GM12872 (cell line): ENCODE data around the gene PSME2.

Source experiments
- TF ChIP-seq, protein P1 (sequence below): IDR thresholded peaks from 3 replicates; pipeline ENCODE4 v1.5.1; 2011; ENCODE audit warnings: low read depth, mild to moderate bottlenecking, low read length, moderate library complexity; ENCODE audit not compliant: insufficient read depth

PSME2 gene

DNA sequence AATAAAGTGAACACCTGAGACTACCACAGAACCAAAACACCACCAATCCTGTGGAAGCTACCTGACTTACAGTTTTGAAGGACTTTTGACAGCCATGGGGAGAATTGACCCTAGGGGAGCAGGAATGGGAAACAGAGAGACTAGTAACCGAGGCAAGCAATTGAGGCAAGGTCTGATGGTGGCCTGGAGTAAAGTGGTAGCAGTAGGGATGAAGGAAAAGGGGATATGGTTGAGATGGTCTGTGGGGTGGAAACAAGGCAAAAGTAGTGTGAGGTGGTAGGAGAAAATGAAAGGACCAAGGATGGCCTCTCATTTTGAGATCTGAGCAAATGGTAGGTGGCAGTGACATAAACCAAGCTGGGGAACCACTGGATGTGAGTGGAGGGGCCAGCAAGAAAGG, 10.4 kb upstream of the PSME2 start:
- TF ChIP-seq, protein P1, sequence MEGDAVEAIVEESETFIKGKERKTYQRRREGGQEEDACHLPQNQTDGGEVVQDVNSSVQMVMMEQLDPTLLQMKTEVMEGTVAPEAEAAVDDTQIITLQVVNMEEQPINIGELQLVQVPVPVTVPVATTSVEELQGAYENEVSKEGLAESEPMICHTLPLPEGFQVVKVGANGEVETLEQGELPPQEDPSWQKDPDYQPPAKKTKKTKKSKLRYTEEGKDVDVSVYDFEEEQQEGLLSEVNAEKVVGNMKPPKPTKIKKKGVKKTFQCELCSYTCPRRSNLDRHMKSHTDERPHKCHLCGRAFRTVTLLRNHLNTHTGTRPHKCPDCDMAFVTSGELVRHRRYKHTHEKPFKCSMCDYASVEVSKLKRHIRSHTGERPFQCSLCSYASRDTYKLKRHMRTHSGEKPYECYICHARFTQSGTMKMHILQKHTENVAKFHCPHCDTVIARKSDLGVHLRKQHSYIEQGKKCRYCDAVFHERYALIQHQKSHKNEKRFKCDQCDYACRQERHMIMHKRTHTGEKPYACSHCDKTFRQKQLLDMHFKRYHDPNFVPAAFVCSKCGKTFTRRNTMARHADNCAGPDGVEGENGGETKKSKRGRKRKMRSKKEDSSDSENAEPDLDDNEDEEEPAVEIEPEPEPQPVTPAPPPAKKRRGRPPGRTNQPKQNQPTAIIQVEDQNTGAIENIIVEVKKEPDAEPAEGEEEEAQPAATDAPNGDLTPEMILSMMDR = no peak

DNA sequence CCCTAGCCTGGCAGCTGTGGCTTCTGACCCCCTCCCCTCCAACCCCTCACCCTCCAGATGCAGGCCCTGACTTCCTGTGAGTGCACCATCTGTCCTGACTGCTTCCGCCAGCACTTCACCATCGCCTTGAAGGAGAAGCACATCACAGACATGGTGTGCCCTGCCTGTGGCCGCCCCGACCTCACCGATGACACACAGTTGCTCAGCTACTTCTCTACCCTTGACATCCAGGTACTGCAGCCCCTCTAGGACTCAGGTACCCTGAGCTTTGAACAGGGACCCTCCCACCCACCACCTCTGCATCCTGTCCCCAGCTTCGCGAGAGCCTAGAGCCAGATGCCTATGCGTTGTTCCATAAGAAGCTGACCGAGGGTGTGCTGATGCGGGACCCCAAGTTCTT, 8.7 kb upstream of the PSME2 start:
- TF ChIP-seq, protein P1 = no peak

DNA sequence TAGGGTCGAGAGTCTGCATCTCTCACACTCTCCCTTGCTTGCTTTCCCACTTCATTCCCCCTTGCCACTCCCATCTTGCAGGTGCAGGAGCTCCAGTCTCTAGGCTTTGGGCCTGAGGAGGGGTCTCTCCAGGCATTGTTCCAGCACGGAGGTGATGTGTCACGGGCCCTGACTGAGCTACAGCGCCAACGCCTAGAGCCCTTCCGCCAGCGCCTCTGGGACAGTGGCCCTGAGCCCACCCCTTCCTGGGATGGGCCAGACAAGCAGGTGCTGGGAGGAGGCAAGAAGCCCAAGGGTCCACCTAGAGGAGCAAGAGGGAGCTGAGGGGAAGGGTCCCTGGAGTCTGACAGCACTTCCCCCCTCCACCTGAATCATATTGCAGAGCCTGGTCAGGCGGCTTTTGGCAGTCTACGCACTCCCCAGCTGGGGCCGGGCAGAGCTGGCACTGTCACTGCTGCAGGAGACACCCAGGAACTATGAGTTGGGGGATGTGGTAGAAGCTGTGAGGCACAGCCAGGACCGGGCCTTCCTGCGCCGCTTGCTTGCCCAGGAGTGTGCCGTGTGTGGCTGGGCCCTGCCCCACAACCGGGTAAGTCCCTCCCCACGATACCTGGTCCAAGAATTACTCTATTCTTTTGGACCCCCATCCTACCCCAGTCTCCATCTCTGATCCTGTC, 5.1 kb upstream of the PSME2 start:
- TF ChIP-seq, protein P1 = no peak

DNA sequence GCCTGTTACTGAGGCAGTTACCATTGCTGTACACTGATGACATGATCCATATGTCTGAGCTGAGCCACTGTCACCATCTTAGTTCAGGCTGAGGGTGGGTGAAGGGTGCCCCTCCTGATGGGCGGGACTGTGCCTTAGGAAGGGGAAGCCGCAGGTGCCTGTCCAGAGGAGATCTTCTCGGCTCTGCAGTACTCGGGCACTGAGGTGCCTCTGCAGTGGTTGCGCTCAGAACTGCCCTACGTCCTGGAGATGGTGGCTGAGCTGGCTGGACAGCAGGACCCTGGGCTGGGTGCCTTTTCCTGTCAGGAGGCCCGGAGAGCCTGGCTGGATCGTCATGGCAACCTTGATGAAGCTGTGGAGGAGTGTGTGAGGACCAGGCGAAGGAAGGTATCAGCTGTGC, 4.6 kb upstream of the PSME2 start:
- TF ChIP-seq, protein P1 = no peak

DNA sequence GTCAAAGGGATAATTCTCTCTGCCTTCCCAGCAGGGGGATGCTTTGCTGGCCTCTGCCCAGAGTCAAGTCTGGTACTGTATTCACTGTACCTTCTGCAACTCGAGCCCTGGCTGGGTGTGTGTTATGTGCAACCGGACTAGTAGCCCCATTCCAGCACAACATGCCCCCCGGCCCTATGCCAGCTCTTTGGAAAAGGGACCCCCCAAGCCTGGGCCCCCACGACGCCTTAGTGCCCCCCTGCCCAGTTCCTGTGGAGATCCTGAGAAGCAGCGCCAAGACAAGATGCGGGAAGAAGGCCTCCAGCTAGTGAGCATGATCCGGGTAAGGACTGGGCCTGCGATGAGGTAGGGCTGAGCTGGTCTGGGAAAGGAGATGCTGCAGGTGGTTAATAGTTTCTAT, 4.2 kb upstream of the PSME2 start:
- TF ChIP-seq, protein P1 = no peak

DNA sequence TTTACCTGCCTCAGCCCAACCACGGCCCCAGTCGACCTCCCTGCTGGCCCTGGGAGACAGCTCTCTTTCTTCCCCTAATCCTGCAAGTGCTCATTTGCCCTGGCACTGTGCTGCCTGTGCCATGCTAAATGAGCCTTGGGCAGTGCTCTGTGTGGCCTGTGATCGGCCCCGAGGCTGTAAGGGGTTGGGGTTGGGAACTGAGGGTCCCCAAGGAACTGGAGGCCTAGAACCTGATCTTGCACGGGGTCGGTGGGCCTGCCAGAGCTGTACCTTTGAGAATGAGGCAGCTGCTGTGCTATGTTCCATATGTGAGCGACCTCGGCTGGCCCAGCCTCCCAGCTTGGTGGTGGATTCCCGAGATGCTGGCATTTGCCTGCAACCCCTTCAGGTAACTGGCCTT, 3.7 kb upstream of the PSME2 start:
- TF ChIP-seq, protein P1 = no peak

DNA sequence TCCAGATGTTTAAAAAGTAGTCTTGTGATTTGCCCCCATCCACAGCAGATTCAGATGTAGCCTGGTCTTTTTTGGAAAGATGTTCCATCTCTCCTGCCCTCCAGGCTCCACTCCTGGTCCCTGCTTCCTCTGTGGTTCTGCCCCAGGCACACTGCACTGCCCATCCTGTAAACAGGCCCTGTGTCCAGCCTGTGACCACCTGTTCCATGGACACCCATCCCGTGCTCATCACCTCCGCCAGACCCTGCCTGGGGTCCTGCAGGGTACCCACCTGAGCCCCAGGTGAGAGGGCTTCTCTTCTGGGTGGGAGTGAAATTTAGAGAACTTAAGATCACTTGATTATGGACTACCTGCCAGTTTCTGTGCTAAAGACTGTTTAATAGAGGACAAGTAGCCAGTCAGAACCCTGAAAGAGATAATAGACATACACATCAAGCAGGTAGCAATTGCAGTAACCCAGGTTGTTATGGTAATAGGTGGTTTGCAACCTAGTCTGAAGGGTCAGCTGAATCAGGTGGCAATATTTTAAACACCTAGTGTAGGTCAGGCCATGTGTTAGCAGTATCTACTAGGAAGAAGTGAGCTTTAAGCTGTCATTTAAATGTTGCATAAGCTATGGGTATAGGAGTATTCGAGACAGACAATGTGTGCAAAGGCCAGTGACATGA, 3.0 kb upstream of the PSME2 start:
- TF ChIP-seq, protein P1 = no peak
